CD4-positive, alpha-beta T cell (primary cell): ENCODE data around the gene SLC19A3. TPM values are rescaled to one million over a fixed set of nuclear protein-coding genes. Genes with fewer than 3 reads are reported as not detected.

Experiments used
- ATAC-seq: fragments of 200-7000 bp; cut with Tn5 transposase; one replicate; pipeline ENCODE4 v1.10.0; 2022; ENCODE audit warnings: mild to moderate bottlenecking; ENCODE audit not compliant: poor library complexity
- CTCF ChIA-PET: fragments of 350-600 bp; sonication (Branson Sonifier 250); formaldehyde crosslinking; loops from one replicate; lab custom pipeline; 2021; ENCODE audit warnings: antibody characterized with exemption, inconsistent platforms; lab: Charles Lee
- POLR2A ChIA-PET: fragments of 350-600 bp; sonication (Branson Sonifier 250); formaldehyde crosslinking; loops from one replicate; lab custom pipeline; 2021; ENCODE audit warnings: antibody characterized with exemption, inconsistent platforms; lab: Charles Lee
- DNase-seq, 14 experiments: peaks; one replicate each; pipeline ENCODE4 v3.0.0-alpha.2; 2013 to 2020; ENCODE audit warnings: mixed read lengths in 2 of 14
- H3K27ac ChIP-seq, 2 donors: one replicate each; pipeline versions ENCODE4 v1.5.1 to v1.7.0; 2013; ENCODE audit warnings: low read length in 2 of 2, low read depth in 1 of 2, mild to moderate bottlenecking in 1 of 2
- H3K27me3 ChIP-seq, 2 experiments: 1 replicate in 1 of 2; 2 replicates in 1 of 2; pipeline versions ENCODE4 v1.6.1 to v1.7.0; 2013; ENCODE audit warnings: low read length in 2 of 2, control low read depth in 1 of 2, mild to moderate bottlenecking in 1 of 2, moderate library complexity in 1 of 2; ENCODE audit not compliant: insufficient read depth in 2 of 2, control insufficient read depth in 1 of 2
- H3K36me3 ChIP-seq: one replicate; pipeline ENCODE4 v1.6.1; 2013; ENCODE audit warnings: low read length, control low read depth; ENCODE audit not compliant: insufficient read depth
- H3K4me1 ChIP-seq: one replicate; pipeline ENCODE4 v1.6.1; 2013; ENCODE audit warnings: low read length, control low read depth; ENCODE audit not compliant: insufficient read depth
- H3K4me3 ChIP-seq: one replicate; pipeline ENCODE4 v1.5.1; 2013; ENCODE audit warnings: mild to moderate bottlenecking, low read length, moderate library complexity
- H3K9me3 ChIP-seq, 2 experiments: 1 replicate in 1 of 2; 2 replicates in 1 of 2; pipeline versions ENCODE4 v1.6.1 to v1.7.0; 2013; ENCODE audit warnings: low read length in 2 of 2, mild to moderate bottlenecking in 2 of 2, control low read depth in 1 of 2, moderate library complexity in 1 of 2; ENCODE audit not compliant: control insufficient read depth in 1 of 2, insufficient read depth in 1 of 2
- H3K27ac Mint-ChIP-seq: one replicate; pipeline ENCODE4 v1.8.0; 2020; ENCODE audit warnings: mixed read lengths
- H3K27me3 Mint-ChIP-seq: one replicate; pipeline ENCODE4 v1.8.0; 2021; ENCODE audit warnings: mixed read lengths
- H3K36me3 Mint-ChIP-seq: one replicate; pipeline ENCODE4 v1.8.0; 2021; ENCODE audit warnings: low read depth, mixed read lengths
- H3K4me1 Mint-ChIP-seq: one replicate; pipeline ENCODE4 v1.8.0; 2021; ENCODE audit warnings: low read depth, mixed read lengths
- H3K4me3 Mint-ChIP-seq: one replicate; pipeline ENCODE4 v1.8.0; 2020; ENCODE audit warnings: mild to moderate bottlenecking, mixed read lengths
- H3K9me3 Mint-ChIP-seq: one replicate; pipeline ENCODE4 v1.8.0; 2020; ENCODE audit warnings: mixed read lengths
- CTCF ChIP-seq: fragments of 200-600 bp; IDR thresholded peaks from one replicate; pipeline ENCODE4 v1.8.0; 2022; ENCODE audit warnings: antibody characterized with exemption, mild to moderate bottlenecking
- intact Hi-C, 2 experiments: fragments of 100-400 bp; cut with DNase I in 1 of 2; cut with micrococcal nuclease in 1 of 2; formaldehyde crosslinking; loops; one replicate each; pipeline versions ENCODE4 v1.15.1 to v1.9.0; 2023 to 2025; cut with DNase I, micrococcal nuclease
- total RNA-seq, 174 experiments: library from RNA in 2 of 174; stranded (reverse) in 2 of 174; gene quantifications; one replicate each; pipeline ENCODE4 v1.2.3 and lab custom pipeline; 2021 to 2026

Gene SLC19A3
- total RNA-seq, 2 experiments from 2014 or later, result not detected

- Histone ChIP-seq H3K36me3 (no peaks in the 10 kb centered on the region), H3K4me1 (no peaks in the 10 kb centered on the region), H3K27ac (no peak overlapping the region), H3K9me3 (peaks cover 0 to 4% of the 10 kb centered on the region in 2 experiments), H3K27me3 (peaks cover 0 to 9% of the 10 kb centered on the region in 2 experiments), H3K4me3 (no peak overlapping the region)
- Mint-ChIP-seq H3K27me3 (peaks cover 47% of the 10 kb centered on the region), H3K9me3 (no peaks in the 10 kb centered on the region), H3K4me1 (no peaks in the 10 kb centered on the region), H3K27ac (no peak overlapping the region), H3K4me3 (no peak overlapping the region), H3K36me3 (no peaks in the 10 kb centered on the region)
- CTCF ChIA-PET, result no interaction called here
- TF ChIP-seq CTCF, result no peak
- ATAC-seq, result no peak
- intact Hi-C loops, result no loop called here
- POLR2A ChIA-PET, result no interaction called here
- DNase-seq, result no peak
Measured at GRCh38 chr2:227706859-227707258, 11.0 kb downstream of the SLC19A3 start.

- Histone ChIP-seq H3K27me3 (peaks cover 0 to 9% of the 10 kb centered on the region in 2 experiments), H3K9me3 (peaks cover 0 to 4% of the 10 kb centered on the region in 2 experiments), H3K36me3 (no peaks in the 10 kb centered on the region), H3K4me1 (no peaks in the 10 kb centered on the region), H3K27ac (no peak overlapping the region), H3K4me3 (no peak overlapping the region)
- Mint-ChIP-seq H3K36me3 (no peaks in the 10 kb centered on the region), H3K27ac (no peak overlapping the region), H3K4me1 (no peaks in the 10 kb centered on the region), H3K9me3 (no peaks in the 10 kb centered on the region), H3K4me3 (no peak overlapping the region), H3K27me3 (peaks cover 35% of the 10 kb centered on the region)
- CTCF ChIA-PET, result no interaction called here
- ATAC-seq (no peak), DNase-seq (no peak)
- intact Hi-C loops, result no loop called here
- POLR2A ChIA-PET, result no interaction called here
- no peak for TF ChIP-seq CTCF
Measured at GRCh38 chr2:227703961-227704360, 13.9 kb downstream of the SLC19A3 start.

GRCh38 chr2:227703280-227703732, 14.5 kb downstream of the SLC19A3 start:
- no peak for TF ChIP-seq CTCF
- H3K9me3 ChIP-seq, result peaks cover 0 to 4% of the 10 kb centered on the region in 2 experiments
- H3K4me1 Mint-ChIP-seq, result no peaks in the 10 kb centered on the region
- H3K27me3 ChIP-seq, result peaks cover 0 to 9% of the 10 kb centered on the region in 2 experiments
- no peaks in the 10 kb centered on the region for H3K9me3 Mint-ChIP-seq
- no peaks in the 10 kb centered on the region for H3K36me3 Mint-ChIP-seq
- H3K4me3 ChIP-seq, result no peak overlapping the region
- peaks cover 30% of the 10 kb centered on the region for H3K27me3 Mint-ChIP-seq
- H3K36me3 ChIP-seq, result no peaks in the 10 kb centered on the region
- intact Hi-C loops, result no loop called here
- no peak overlapping the region for H3K4me3 Mint-ChIP-seq
- CTCF ChIA-PET, result no interaction called here
- H3K4me1 ChIP-seq, result no peaks in the 10 kb centered on the region
- ATAC-seq, result no peak
- no peak overlapping the region for H3K27ac ChIP-seq
- DNase-seq, result no peak
- H3K27ac Mint-ChIP-seq, result no peak overlapping the region
- POLR2A ChIA-PET, result no interaction called here
